ENCODE measurements around the gene GPR157. TPM values are rescaled to one million over a fixed set of nuclear protein-coding genes. Genes with fewer than 3 reads are reported as not detected.

Gene GPR157
- polyA plus RNA-seq, 3 donors: 0.56 to 1.1 (median 0.72) TPM

- WGBS (ENCODE audit: insufficient coverage): 43% methylated on average over 16 of the region's 18 CpGs
- Histone ChIP-seq H3K9me3 (replicated peaks in 1 of 2; ENCODE audit: control insufficient read depth in 1 of 2, insufficient read depth in 1 of 2, low read length in 2 of 2) (no peaks in the 10 kb centered on the region), H3K27me3 (ENCODE audit: control insufficient read depth in 2 of 2, insufficient read depth in 2 of 2, low read length in 2 of 2) (no peaks in the 10 kb centered on the region), H3K4me1 (ENCODE audit: control insufficient read depth in 1 of 2, insufficient read depth in 2 of 2, low read length in 2 of 2) (no peaks in the 10 kb centered on the region), H4K20me1 (ENCODE audit: insufficient read depth, low read length) (no peaks in the 10 kb centered on the region), H3K4me2 (replicated peaks; ENCODE audit: extremely low read depth, low read length, poor library complexity, severe bottlenecking) (no peak overlapping the region), H3K9ac (ENCODE audit: insufficient read depth, low read length, poor library complexity, severe bottlenecking) (no peak overlapping the region), H3K4me3 (replicated peaks in 1 of 3; ENCODE audit: low read depth in 2 of 3, low read length in 3 of 3) (no peak overlapping the region), H3K36me3 (replicated peaks in 1 of 2; ENCODE audit: control insufficient read depth in 1 of 2, insufficient read depth in 2 of 2, low read length in 2 of 2) (no peaks in the 10 kb centered on the region), H3K27ac (ENCODE audit: low read depth in 1 of 2, low read length in 2 of 2) (no peak overlapping the region), H2AFZ (ENCODE audit: insufficient read depth, low read depth, low read length, poor library complexity, severe bottlenecking) (no peak overlapping the region), H3K79me2 (ENCODE audit: insufficient read depth, low read length) (no peaks in the 10 kb centered on the region)
- peak; percentile 71 to 84 (median 72) for DNase-seq
- Mint-ChIP-seq H3K27ac (peak overlapping the region in 3 of 7 donors; percentile 23 to 59 (median 50)), H3K4me1 (peaks cover 9% of the 10 kb centered on the region), H3K4me3 (no peak overlapping the region), H3K36me3 (peaks cover 3 to 21% of the 10 kb centered on the region in 2 donors), H3K9me3 (no peaks in the 10 kb centered on the region), H3K27me3 (ENCODE audit: low read depth in 3 of 3) (peaks cover 0 to 4% (median 0%) of the 10 kb centered on the region in 3 donors)
- peak; percentile 95 for TF ChIP-seq CTCF (IDR thresholded peaks at IDR 0.05)
- intact Hi-C loops (cut with micrococcal nuclease): loop anchor here (1.0 to 5.0 kb wide), 2 partner anchors 85 to 381 kb away; no protein-coding TSS in a partner anchor
These were observed 18.1 kb downstream of the GPR157 start for GRCh38 chr1:9110669-9111356.

- intact Hi-C loops (cut with micrococcal nuclease): loop anchor here (10.0 kb wide), 1 partner anchor 183 kb away; no protein-coding TSS in a partner anchor
These were observed 20.7 kb downstream of the GPR157 start for GRCh38 chr1:9108056-9108665.

More at GRCh38 chr1:9108056-9108665, 20.7 kb downstream of the GPR157 start:
- TF ChIP-seq CTCF (IDR thresholded peaks at IDR 0.05): no peak
- H4K20me1 ChIP-seq (ENCODE audit: insufficient read depth, low read length): no peaks in the 10 kb centered on the region
- no peak overlapping the region for H3K4me2 ChIP-seq (replicated peaks; ENCODE audit: extremely low read depth, low read length, poor library complexity, severe bottlenecking)
- DNase-seq: no peak
- H3K36me3 ChIP-seq (replicated peaks in 1 of 2; ENCODE audit: control insufficient read depth in 1 of 2, insufficient read depth in 2 of 2, low read length in 2 of 2): peaks cover 0 to 4% of the 10 kb centered on the region in 2 donors
- H3K9ac ChIP-seq (ENCODE audit: insufficient read depth, low read length, poor library complexity, severe bottlenecking): no peak overlapping the region
- Mint-ChIP-seq H3K36me3 (peaks cover 8 to 35% of the 10 kb centered on the region in 2 donors), H3K9me3 (no peaks in the 10 kb centered on the region), H3K4me3 (no peak overlapping the region), H3K27me3 (ENCODE audit: low read depth in 3 of 3) (peaks cover 0 to 4% (median 0%) of the 10 kb centered on the region in 3 donors), H3K27ac (peak overlapping the region in 1 of 7 donors; percentile 80), H3K4me1 (peaks cover 6% of the 10 kb centered on the region)
- WGBS (ENCODE audit: insufficient coverage): 97% methylated on average over 9 of the region's 12 CpGs
- no peaks in the 10 kb centered on the region for H3K9me3 ChIP-seq (replicated peaks in 1 of 2; ENCODE audit: control insufficient read depth in 1 of 2, insufficient read depth in 1 of 2, low read length in 2 of 2)
- H3K27me3 ChIP-seq (ENCODE audit: control insufficient read depth in 2 of 2, insufficient read depth in 2 of 2, low read length in 2 of 2): no peaks in the 10 kb centered on the region
- H2AFZ ChIP-seq (ENCODE audit: insufficient read depth, low read depth, low read length, poor library complexity, severe bottlenecking): no peak overlapping the region
- H3K27ac ChIP-seq (ENCODE audit: low read depth in 1 of 2, low read length in 2 of 2): no peak overlapping the region
- no peaks in the 10 kb centered on the region for H3K4me1 ChIP-seq (ENCODE audit: control insufficient read depth in 1 of 2, insufficient read depth in 2 of 2, low read length in 2 of 2)
- H3K4me3 ChIP-seq (replicated peaks in 1 of 3; ENCODE audit: low read depth in 2 of 3, low read length in 3 of 3): no peak overlapping the region
- H3K79me2 ChIP-seq (ENCODE audit: insufficient read depth, low read length): no peaks in the 10 kb centered on the region
